ENCODE measurements around the gene EEF1A1. TPM values are rescaled to one million over a fixed set of nuclear protein-coding genes. Genes with fewer than 3 reads are reported as not detected.

EEF1A1 gene
- total RNA-seq, 1 donor from 2014 or later: 8,216 TPM

- Mint-ChIP-seq H3K27me3 (ENCODE audit: low read depth, unreplicated experiment) (no peaks in the 10 kb centered on the region), H3K9me3 (ENCODE audit: unreplicated experiment) (no peaks in the 10 kb centered on the region), H3K4me1 (ENCODE audit: low read depth, unreplicated experiment) (no peaks in the 10 kb centered on the region), H3K4me3 (ENCODE audit: unreplicated experiment) (no peak overlapping the region), H3K27ac (ENCODE audit: unreplicated experiment) (no peak overlapping the region), H3K36me3 (ENCODE audit: low read depth, unreplicated experiment) (peaks cover 21% of the 10 kb centered on the region)
- Histone ChIP-seq H2AFZ (ENCODE audit: low read depth, low read length) (no peak overlapping the region), H3K4me1 (ENCODE audit: insufficient read depth, low read length) (no peaks in the 10 kb centered on the region), H3K79me2 (ENCODE audit: insufficient read depth, low read length) (no peaks in the 10 kb centered on the region), H3K27ac (ENCODE audit: low read depth, low read length) (no peak overlapping the region), H3K9me3 (ENCODE audit: insufficient read depth, low read depth, low read length) (no peaks in the 10 kb centered on the region), H3K9ac (ENCODE audit: low read length) (no peak overlapping the region), H3K36me3 (ENCODE audit: insufficient read depth, low read length) (peaks cover 34% of the 10 kb centered on the region), H3K4me2 (ENCODE audit: low read length) (no peak overlapping the region), H4K20me1 (ENCODE audit: insufficient read depth, low read length) (no peaks in the 10 kb centered on the region), H3K4me3 (ENCODE audit: insufficient read depth, low read depth, low read length) (no peak overlapping the region), H3K27me3 (ENCODE audit: insufficient read depth, low read length) (no peaks in the 10 kb centered on the region)
- no peak for DNase-seq (ENCODE audit: low read depth)
- no peak for FAIRE-seq
- TF ChIP-seq EZH2 (IDR thresholded peaks at IDR 0.05; ENCODE audit: insufficient read depth, low read length): no peak
- no peak for TF ChIP-seq CTCF (IDR thresholded peaks at IDR 0.05; ENCODE audit: insufficient read depth, low read depth, low read length)
Measured at GRCh38 chr6:73484438-73484837, 36.4 kb downstream of the EEF1A1 start.

DNA sequence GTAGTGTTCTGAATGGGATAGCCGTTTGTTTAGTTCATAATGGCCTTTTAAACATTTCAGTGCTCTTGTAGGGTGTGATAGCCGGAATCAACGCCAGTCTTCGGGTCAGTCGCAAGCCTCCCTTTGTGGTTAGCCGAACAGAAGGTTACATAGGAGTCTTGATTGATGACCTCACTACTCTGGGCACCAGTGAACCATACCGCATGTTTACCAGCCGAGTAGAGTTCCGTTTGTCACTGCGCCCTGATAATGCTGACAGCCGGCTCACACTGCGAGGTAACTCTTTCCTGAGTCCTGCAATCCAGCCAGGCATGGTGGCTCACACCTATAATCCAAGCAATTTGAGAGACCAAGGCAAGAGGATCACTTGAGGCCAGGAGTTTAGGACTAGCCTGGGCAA, 38.9 kb downstream of the EEF1A1 start:
- FAIRE-seq (no peak), DNase-seq (ENCODE audit: low read depth) (peak; percentile 33)
- Mint-ChIP-seq H3K27me3 (ENCODE audit: low read depth, unreplicated experiment) (no peaks in the 10 kb centered on the region), H3K27ac (ENCODE audit: unreplicated experiment) (no peak overlapping the region), H3K4me3 (ENCODE audit: unreplicated experiment) (no peak overlapping the region), H3K36me3 (ENCODE audit: low read depth, unreplicated experiment) (peaks cover 10% of the 10 kb centered on the region), H3K4me1 (ENCODE audit: low read depth, unreplicated experiment) (no peaks in the 10 kb centered on the region), H3K9me3 (ENCODE audit: unreplicated experiment) (no peaks in the 10 kb centered on the region)
- Histone ChIP-seq H3K36me3 (ENCODE audit: insufficient read depth, low read length) (peaks cover 29% of the 10 kb centered on the region), H3K4me3 (ENCODE audit: insufficient read depth, low read depth, low read length) (no peak overlapping the region), H3K27me3 (ENCODE audit: insufficient read depth, low read length) (no peaks in the 10 kb centered on the region), H3K9me3 (ENCODE audit: insufficient read depth, low read depth, low read length) (no peaks in the 10 kb centered on the region), H4K20me1 (ENCODE audit: insufficient read depth, low read length) (no peaks in the 10 kb centered on the region), H3K79me2 (ENCODE audit: insufficient read depth, low read length) (no peaks in the 10 kb centered on the region), H3K4me1 (ENCODE audit: insufficient read depth, low read length) (no peaks in the 10 kb centered on the region), H3K9ac (ENCODE audit: low read length) (no peak overlapping the region), H3K27ac (ENCODE audit: low read depth, low read length) (no peak overlapping the region), H2AFZ (ENCODE audit: low read depth, low read length) (no peak overlapping the region), H3K4me2 (ENCODE audit: low read length) (no peak overlapping the region)
- TF ChIP-seq EZH2 (IDR thresholded peaks at IDR 0.05; ENCODE audit: insufficient read depth, low read length): no peak
- TF ChIP-seq CTCF (IDR thresholded peaks at IDR 0.05; ENCODE audit: insufficient read depth, low read depth, low read length): no peak

GRCh38 chr6:73477407-73477806, 43.4 kb downstream of the EEF1A1 start:
- H3K4me3 Mint-ChIP-seq (ENCODE audit: unreplicated experiment): no peak overlapping the region
- Histone ChIP-seq H3K79me2 (ENCODE audit: insufficient read depth, low read length) (no peaks in the 10 kb centered on the region), H3K9ac (ENCODE audit: low read length) (no peak overlapping the region), H3K36me3 (ENCODE audit: insufficient read depth, low read length) (peaks cover 32% of the 10 kb centered on the region), H4K20me1 (ENCODE audit: insufficient read depth, low read length) (no peaks in the 10 kb centered on the region), H3K27ac (ENCODE audit: low read depth, low read length) (no peak overlapping the region), H3K4me2 (ENCODE audit: low read length) (no peak overlapping the region), H3K4me1 (ENCODE audit: insufficient read depth, low read length) (no peaks in the 10 kb centered on the region), H2AFZ (ENCODE audit: low read depth, low read length) (no peak overlapping the region), H3K4me3 (ENCODE audit: insufficient read depth, low read depth, low read length) (no peak overlapping the region), H3K27me3 (ENCODE audit: insufficient read depth, low read length) (no peaks in the 10 kb centered on the region), H3K9me3 (ENCODE audit: insufficient read depth, low read depth, low read length) (no peaks in the 10 kb centered on the region)
- H3K9me3 Mint-ChIP-seq (ENCODE audit: unreplicated experiment): no peaks in the 10 kb centered on the region
- no peaks in the 10 kb centered on the region for H3K27me3 Mint-ChIP-seq (ENCODE audit: low read depth, unreplicated experiment)
- DNase-seq (ENCODE audit: low read depth) (no peak), FAIRE-seq (no peak)
- TF ChIP-seq EZH2 (IDR thresholded peaks at IDR 0.05; ENCODE audit: insufficient read depth, low read length) (no peak), CTCF (IDR thresholded peaks at IDR 0.05; ENCODE audit: insufficient read depth, low read depth, low read length) (no peak)
- H3K36me3 Mint-ChIP-seq (ENCODE audit: low read depth, unreplicated experiment): peaks cover 12% of the 10 kb centered on the region
- no peaks in the 10 kb centered on the region for H3K4me1 Mint-ChIP-seq (ENCODE audit: low read depth, unreplicated experiment)
- no peak overlapping the region for H3K27ac Mint-ChIP-seq (ENCODE audit: unreplicated experiment)
